Neural crest cell (in vitro differentiated cells): ENCODE measurements around the gene DENND6B. TPM values are rescaled to one million over a fixed set of nuclear protein-coding genes. Genes with fewer than 3 reads are reported as not detected.

Experiments used
- DNase-seq: peaks from one replicate; pipeline ENCODE4 v3.0.0; 2021; ENCODE audit warnings: low read depth, mixed read lengths, low spot score
- H3K27ac Mint-ChIP-seq: one replicate; pipeline ENCODE4 v1.8.0; 2021; ENCODE audit warnings: mild to moderate bottlenecking, mixed read lengths; ENCODE audit not compliant: unreplicated experiment
- H3K27me3 Mint-ChIP-seq: 2 replicates; pipeline ENCODE4 v1.8.0; 2021; ENCODE audit warnings: low read depth, mild to moderate bottlenecking, mixed read lengths
- H3K36me3 Mint-ChIP-seq: 2 replicates; pipeline ENCODE4 v1.8.0; 2021; ENCODE audit warnings: low read depth, mild to moderate bottlenecking, mixed read lengths
- H3K4me1 Mint-ChIP-seq: 2 replicates; pipeline ENCODE4 v1.8.0; 2021; ENCODE audit warnings: mixed read lengths
- H3K4me3 Mint-ChIP-seq: one replicate; pipeline ENCODE4 v1.8.0; 2021; ENCODE audit warnings: mild to moderate bottlenecking, mixed read lengths
- H3K9me3 Mint-ChIP-seq: 2 replicates; pipeline ENCODE4 v1.8.0; 2021; ENCODE audit warnings: mixed read lengths
- total RNA-seq: library from RNA; stranded (reverse); gene quantifications from 2 replicates; pipeline ENCODE4 v1.2.1, GENCODE V29; 2021
- TF ChIP-seq, protein P1 (sequence below): fragments of 200-600 bp; sonication (generic); conservative IDR thresholded peaks from 2 replicates; pipeline ENCODE4 v1.5.0; 2021; ENCODE audit warnings: antibody characterized with exemption, mild to moderate bottlenecking

The DENND6B gene
- total RNA-seq, 1 donor from 2014 or later = 22.0 TPM

DNA sequence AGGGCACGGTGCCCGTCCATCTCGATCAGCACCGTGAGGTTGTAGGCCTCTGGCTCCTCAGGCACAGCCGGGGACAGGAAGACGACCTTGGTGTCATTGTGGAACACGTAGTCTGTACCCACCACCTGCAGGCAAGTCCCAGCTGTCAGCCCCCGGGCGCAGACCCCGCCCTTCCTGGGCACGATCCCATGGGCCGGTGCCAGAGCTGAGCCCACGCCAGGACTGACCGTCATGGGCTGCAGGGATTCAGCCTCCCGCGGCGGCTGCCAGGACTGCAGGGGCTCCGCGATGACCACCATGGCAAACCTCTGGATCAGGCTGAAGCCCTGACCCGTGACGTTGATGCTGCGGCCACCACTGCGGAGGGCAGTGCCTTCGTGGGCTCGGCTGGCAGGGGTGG, 44.9 kb downstream of the DENND6B start:
- DNase-seq = no peak
- Mint-ChIP-seq H3K4me1 (no peaks in the 10 kb centered on the region), H3K36me3 (no peaks in the 10 kb centered on the region), H3K27ac (no peak overlapping the region), H3K4me3 (no peak overlapping the region), H3K27me3 (no peaks in the 10 kb centered on the region), H3K9me3 (no peaks in the 10 kb centered on the region)
- TF ChIP-seq, protein P1, sequence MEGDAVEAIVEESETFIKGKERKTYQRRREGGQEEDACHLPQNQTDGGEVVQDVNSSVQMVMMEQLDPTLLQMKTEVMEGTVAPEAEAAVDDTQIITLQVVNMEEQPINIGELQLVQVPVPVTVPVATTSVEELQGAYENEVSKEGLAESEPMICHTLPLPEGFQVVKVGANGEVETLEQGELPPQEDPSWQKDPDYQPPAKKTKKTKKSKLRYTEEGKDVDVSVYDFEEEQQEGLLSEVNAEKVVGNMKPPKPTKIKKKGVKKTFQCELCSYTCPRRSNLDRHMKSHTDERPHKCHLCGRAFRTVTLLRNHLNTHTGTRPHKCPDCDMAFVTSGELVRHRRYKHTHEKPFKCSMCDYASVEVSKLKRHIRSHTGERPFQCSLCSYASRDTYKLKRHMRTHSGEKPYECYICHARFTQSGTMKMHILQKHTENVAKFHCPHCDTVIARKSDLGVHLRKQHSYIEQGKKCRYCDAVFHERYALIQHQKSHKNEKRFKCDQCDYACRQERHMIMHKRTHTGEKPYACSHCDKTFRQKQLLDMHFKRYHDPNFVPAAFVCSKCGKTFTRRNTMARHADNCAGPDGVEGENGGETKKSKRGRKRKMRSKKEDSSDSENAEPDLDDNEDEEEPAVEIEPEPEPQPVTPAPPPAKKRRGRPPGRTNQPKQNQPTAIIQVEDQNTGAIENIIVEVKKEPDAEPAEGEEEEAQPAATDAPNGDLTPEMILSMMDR = no peak

DNA sequence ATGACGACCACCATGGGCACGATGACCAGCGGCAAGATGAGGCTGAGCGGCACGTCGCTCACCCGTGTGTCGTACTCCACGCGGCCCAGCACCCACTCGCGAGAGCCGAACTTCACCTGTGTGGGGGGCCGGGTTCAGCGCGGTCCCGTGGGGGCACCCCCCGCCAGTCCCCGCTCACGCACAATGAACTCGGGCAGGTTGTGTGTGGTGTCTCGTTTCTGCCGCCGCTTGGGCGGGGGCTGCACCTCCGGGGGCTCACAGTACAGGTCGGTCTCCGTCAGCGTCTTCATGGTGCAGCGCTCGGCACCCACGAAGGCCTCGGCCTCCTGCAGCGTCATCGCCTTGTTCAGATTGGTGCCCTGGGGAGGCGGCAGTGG, 45.4 kb downstream of the DENND6B start:
- DNase-seq = no peak
- Mint-ChIP-seq H3K36me3 (peaks cover 3% of the 10 kb centered on the region), H3K27ac (no peak overlapping the region), H3K4me3 (no peak overlapping the region), H3K27me3 (no peaks in the 10 kb centered on the region), H3K4me1 (no peaks in the 10 kb centered on the region), H3K9me3 (no peaks in the 10 kb centered on the region)
- TF ChIP-seq, protein P1 = no peak

DNA sequence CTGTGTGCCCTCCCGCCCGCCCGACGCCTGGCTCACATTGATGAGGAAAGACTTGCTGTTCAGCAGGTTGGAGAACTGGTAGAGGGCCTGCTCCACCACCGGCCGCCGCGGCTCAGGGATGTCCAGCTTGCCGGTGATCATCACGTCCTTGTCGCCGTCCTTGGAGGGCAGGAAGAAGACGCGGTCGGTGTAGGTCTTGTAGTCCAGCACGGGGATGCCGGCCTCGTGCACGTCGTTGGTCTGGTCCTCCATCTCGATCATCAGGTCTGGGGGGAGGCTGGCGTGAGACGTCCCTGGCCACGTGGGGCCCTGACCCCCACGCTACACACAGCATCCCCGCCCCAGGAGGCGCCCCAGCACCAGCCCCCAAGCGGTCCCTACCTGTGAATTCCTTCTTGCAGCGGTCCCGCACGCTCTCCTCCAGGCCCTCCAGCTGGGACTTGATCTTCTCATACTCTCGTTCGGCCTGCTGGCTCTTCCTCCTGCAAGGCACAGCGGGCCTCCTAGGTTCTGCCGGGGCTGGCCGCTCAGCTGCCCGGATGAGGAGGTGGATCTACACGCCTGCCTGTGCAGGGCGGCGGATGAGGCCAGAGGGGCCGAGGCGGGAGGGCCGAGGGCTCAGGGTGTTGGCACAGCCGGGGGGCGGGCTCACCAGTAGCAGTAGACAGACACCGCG, 46.0 kb downstream of the DENND6B start:
- Mint-ChIP-seq H3K27ac (no peak overlapping the region), H3K4me3 (no peak overlapping the region), H3K36me3 (peaks cover 3% of the 10 kb centered on the region), H3K4me1 (no peaks in the 10 kb centered on the region), H3K27me3 (no peaks in the 10 kb centered on the region), H3K9me3 (no peaks in the 10 kb centered on the region)
- TF ChIP-seq, protein P1 = no peak
- no peak for DNase-seq

DNA sequence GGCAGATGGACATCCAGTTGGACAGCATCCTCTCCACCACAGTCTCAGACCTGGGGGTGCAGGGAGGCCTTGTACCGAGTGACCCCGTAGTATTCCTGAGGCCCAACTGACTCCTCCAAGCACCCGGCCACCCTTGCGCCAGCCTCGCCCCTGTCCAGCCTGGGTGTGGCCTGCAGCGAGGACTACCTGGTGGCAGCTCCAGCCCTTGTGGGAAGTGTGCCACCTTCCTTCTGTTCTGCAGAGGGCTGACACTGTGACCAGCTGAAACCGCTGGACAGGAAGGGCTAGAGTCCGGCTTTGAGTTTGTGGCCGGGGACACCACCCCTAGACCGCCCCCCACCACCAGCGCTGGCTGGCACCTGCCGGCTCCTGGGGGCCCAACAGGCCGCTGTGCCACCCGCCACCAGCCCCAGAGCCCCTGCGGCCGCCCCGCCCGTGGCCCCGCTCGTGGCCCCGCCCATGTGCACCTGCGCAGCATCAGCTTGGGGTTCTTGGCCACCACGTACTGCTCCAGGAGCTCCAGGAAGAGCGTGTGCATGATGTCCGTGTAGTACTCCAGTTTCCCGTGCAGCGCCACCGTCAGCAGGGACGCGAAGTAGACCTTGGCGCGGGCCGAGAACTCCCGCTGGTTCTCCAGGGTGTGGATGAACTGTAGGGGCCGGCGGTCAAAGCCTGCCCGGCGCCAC, 46.6 kb downstream of the DENND6B start:
- H3K4me1 Mint-ChIP-seq = no peaks in the 10 kb centered on the region
- no peaks in the 10 kb centered on the region for H3K27me3 Mint-ChIP-seq
- no peak overlapping the region for H3K4me3 Mint-ChIP-seq
- no peak for DNase-seq
- no peaks in the 10 kb centered on the region for H3K9me3 Mint-ChIP-seq
- no peak overlapping the region for H3K27ac Mint-ChIP-seq
- H3K36me3 Mint-ChIP-seq = peaks cover 3% of the 10 kb centered on the region
- TF ChIP-seq, protein P1 = no peak

DNA sequence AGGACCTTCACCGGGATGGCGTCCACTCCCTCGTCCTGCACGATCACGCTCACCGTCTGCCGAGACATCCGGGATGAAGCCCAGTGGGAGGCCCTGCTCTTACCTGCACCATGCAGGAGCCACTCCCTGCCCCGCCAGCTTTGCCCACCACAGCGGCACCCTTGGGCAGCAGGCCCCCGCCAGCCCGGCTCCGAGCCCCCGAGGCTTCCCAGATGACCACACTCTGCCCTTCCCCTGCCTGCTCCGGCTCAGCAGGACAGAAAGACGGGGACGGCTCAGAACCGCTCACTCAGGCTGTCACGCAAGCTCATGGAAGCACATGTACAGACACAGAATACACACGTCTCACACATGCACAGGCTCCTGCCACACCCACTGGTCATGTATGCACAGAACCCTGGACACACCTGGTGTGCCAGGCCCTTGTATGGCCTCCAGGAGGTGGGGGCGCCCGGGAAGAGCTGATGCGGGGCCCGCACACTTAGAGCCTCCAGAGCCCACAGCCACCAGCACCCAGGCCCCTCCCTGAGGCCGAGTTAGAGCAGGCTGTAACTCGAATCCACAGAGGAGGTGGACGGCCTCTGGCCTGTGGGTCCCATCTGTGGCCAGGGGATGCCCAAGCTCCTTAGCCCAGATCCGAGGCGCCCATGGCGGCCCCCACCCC, 47.7 kb downstream of the DENND6B start:
- Mint-ChIP-seq H3K4me1 (peaks cover 2% of the 10 kb centered on the region), H3K36me3 (peaks cover 4% of the 10 kb centered on the region), H3K9me3 (no peaks in the 10 kb centered on the region), H3K27me3 (peaks cover under 1% of the 10 kb centered on the region), H3K27ac (no peak overlapping the region), H3K4me3 (no peak overlapping the region)
- TF ChIP-seq, protein P1 = no peak
- DNase-seq = no peak
